Progenitor cell of endocrine pancreas (in vitro differentiated cells): ENCODE results near the gene IL27RA. TPM values are rescaled to one million over a fixed set of nuclear protein-coding genes. Genes with fewer than 3 reads are reported as not detected.
"Not testable (repeated sequence)": the region's sequence is repeated elsewhere in the genome, so short reads cannot be mapped to it uniquely, and the experiment has no call there.

Experiments
- DNase-seq: peaks from one replicate; pipeline ENCODE4 v3.0.0; 2021; ENCODE audit warnings: low spot score; ENCODE audit not compliant: unreplicated experiment
- H3K27ac Mint-ChIP-seq: 2 replicates; pipeline ENCODE4 v1.8.0; 2021; ENCODE audit warnings: mild to moderate bottlenecking, moderate library complexity, mixed read lengths
- H3K27me3 Mint-ChIP-seq: 2 replicates; pipeline ENCODE4 v1.8.0; 2021; ENCODE audit warnings: mixed read lengths
- H3K36me3 Mint-ChIP-seq: 2 replicates; pipeline ENCODE4 v1.8.0; 2022; ENCODE audit warnings: mixed read lengths; ENCODE audit not compliant: insufficient read depth
- H3K4me1 Mint-ChIP-seq: 2 replicates; pipeline ENCODE4 v1.8.0; 2021; ENCODE audit warnings: low read depth, mixed read lengths
- H3K4me3 Mint-ChIP-seq: 2 replicates; pipeline ENCODE4 v1.8.0; 2021; ENCODE audit warnings: low read depth, mild to moderate bottlenecking, moderate library complexity, mixed read lengths
- H3K9me3 Mint-ChIP-seq: 2 replicates; pipeline ENCODE4 v1.8.0; 2021; ENCODE audit warnings: low read depth, mixed read lengths
- total RNA-seq: library from RNA; stranded (reverse); gene quantifications from 2 replicates; pipeline ENCODE4 v1.2.1, GENCODE V29; 2021
- TF ChIP-seq, protein P1 (sequence below): fragments of 200-600 bp; sonication (generic); IDR thresholded peaks from one replicate; pipeline ENCODE4 v1.5.0; 2021; ENCODE audit warnings: antibody characterized with exemption, mild to moderate bottlenecking; ENCODE audit not compliant: unreplicated experiment

IL27RA gene
- total RNA-seq, 1 donor from 2014 or later: 3.7 TPM

DNA sequence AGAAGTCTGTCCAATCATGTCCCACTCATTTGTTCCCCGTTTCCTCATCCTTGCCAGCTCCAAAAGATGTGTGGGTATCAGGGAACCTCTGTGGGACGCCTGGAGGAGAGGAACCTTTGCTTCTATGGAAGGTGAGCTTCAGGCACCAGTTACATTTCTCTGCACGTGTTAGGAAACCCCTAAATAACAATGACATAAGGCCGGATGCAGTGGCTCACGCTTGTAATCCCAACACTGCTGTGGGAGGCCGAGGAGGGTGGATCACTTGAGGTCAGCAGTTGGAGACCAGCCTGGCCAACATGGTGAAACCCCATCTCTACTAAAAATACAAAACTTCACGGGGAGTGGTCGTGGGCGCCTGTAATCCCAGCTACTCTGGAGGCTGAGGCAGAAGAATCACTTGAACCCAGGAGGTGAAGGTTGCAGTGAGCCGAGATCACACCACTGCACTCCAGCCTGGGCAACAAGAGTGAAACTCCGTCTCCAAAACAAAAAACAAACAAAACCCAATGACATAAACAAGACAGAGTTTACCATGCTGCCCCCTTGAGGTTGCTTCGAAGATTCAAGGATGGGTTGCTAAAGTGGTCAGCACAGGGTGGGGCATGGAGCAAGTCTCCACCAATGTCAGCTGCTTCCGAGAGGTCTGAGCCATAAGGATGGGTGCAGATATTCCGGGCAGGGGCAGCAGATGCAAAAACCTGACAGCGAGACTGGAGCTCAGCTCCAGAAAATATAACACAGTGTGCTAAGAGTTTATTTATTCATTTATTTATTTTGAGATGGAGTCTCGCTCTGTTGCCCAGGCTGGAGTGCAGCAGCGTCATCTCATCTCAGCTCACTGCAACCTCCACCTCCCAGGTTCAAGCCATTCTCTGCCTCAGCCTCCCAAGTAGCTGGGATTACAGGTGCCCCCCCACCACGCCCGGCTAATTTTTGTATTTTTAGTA is 11.4 kb downstream of the IL27RA start:
- H3K9me3 Mint-ChIP-seq, H3K27me3 Mint-ChIP-seq, DNase-seq, H3K36me3 Mint-ChIP-seq, H3K4me3 Mint-ChIP-seq, H3K4me1 Mint-ChIP-seq: not testable (repeated sequence)
- peak overlapping the region; percentile 41 for H3K27ac Mint-ChIP-seq
- TF ChIP-seq, protein P1, sequence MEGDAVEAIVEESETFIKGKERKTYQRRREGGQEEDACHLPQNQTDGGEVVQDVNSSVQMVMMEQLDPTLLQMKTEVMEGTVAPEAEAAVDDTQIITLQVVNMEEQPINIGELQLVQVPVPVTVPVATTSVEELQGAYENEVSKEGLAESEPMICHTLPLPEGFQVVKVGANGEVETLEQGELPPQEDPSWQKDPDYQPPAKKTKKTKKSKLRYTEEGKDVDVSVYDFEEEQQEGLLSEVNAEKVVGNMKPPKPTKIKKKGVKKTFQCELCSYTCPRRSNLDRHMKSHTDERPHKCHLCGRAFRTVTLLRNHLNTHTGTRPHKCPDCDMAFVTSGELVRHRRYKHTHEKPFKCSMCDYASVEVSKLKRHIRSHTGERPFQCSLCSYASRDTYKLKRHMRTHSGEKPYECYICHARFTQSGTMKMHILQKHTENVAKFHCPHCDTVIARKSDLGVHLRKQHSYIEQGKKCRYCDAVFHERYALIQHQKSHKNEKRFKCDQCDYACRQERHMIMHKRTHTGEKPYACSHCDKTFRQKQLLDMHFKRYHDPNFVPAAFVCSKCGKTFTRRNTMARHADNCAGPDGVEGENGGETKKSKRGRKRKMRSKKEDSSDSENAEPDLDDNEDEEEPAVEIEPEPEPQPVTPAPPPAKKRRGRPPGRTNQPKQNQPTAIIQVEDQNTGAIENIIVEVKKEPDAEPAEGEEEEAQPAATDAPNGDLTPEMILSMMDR: peak; percentile 60

DNA sequence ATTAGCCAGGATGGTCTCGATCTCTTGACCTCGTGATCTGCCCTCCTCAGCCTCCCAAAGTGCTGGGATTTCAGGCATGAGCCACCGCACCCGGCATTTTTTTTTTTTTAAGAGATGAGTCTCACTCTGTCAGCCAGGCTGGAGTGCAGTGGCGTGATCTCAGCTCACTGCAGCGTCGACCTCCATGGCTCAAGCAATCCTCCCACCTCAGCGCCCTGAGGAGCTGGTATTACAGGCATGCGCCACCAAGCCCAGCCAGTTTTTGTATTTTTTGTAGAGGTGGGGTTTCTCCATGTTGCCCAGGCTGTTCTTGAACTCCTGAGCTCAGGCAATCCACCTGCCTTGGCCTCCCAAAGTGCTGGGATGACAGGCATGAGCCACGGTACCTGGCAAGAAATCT is 16.3 kb downstream of the IL27RA start:
- H3K36me3 Mint-ChIP-seq, H3K27me3 Mint-ChIP-seq, H3K27ac Mint-ChIP-seq, DNase-seq, H3K9me3 Mint-ChIP-seq, H3K4me3 Mint-ChIP-seq, H3K4me1 Mint-ChIP-seq: not testable (repeated sequence)

DNA sequence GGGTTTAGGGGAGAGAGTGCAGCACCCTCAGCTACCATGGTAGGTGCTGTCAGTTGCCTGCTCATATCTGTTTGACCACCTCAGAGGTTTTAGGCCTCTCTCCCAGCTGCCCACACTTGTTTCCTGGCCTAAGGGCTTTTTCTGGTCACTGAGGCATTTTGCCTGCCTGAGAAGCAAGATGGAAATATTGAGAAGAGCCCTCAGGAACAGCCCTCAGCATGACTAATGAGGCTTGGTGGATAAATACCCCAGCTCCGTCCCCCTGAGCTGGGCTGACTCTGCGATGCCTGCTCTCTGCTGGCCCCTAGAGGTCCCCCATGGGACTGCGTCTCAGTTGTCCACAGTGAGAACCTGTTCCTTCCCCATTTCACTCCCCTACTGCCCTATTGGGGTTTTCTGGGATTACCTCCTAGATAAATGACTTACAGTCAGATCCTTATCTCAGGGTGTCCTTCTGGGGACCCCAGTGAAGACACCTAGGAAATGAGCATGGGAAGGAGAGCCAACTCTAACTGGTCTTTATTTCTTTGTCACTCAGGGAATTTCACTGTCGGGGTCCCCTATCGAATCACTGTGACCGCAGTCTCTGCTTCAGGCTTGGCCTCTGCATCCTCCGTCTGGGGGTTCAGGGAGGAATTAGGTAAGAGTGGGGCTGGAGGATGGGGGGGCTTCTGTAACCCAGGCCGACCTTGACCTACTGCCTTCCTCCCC is 17.0 kb downstream of the IL27RA start:
- no peak for DNase-seq
- TF ChIP-seq, protein P1: peak; percentile 66
- Mint-ChIP-seq H3K9me3 (no peaks in the 10 kb centered on the region), H3K27me3 (no peaks in the 10 kb centered on the region), H3K4me3 (no peak overlapping the region), H3K36me3 (peaks cover 2% of the 10 kb centered on the region), H3K4me1 (no peaks in the 10 kb centered on the region), H3K27ac (no peak overlapping the region)

DNA sequence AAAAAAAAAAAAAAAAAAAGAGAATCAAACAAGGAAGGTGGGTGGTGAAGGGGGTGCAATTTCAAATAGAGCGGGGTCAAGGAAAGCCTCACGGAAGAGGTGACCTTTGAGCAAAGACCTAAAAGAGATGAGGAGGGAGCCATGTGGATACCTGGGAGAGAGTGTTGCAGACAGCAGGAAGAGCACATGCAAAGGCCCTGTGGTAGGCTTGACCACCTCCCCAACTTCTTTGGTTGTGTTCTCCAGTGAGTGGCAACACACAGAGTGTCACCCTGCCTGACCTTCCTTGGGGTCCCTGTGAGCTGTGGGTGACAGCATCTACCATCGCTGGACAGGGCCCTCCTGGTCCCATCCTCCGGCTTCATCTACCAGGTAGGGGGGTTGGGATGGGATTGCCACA is 18.9 kb downstream of the IL27RA start:
- peaks cover 3% of the 10 kb centered on the region for H3K36me3 Mint-ChIP-seq
- DNase-seq: no peak
- no peaks in the 10 kb centered on the region for H3K9me3 Mint-ChIP-seq
- H3K27me3 Mint-ChIP-seq: peaks cover 18% of the 10 kb centered on the region
- H3K4me3 Mint-ChIP-seq: no peak overlapping the region
- H3K4me1 Mint-ChIP-seq: no peaks in the 10 kb centered on the region
- H3K27ac Mint-ChIP-seq: no peak overlapping the region
- TF ChIP-seq, protein P1: no peak

DNA sequence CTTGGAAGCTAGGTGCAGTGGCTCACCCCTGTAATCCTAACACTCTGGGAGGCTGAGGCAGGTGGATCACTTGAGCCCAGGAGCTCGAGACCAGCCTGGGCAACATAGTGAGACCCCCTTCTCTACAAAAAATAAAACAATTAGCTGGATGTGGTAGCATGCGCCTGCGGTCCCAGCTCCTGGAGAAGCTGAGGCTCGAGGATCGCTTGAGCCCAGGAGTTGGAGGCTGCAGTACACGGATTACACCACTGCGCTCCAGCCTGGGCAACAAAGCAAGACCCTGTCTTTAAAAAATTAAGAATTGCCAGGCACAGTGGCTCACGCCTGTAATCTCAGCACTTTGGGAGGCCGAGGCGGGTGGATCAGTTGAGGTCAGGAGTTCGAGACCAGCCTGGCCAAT is 19.4 kb downstream of the IL27RA start:
- not testable (repeated sequence) for DNase-seq, H3K36me3 Mint-ChIP-seq, H3K27ac Mint-ChIP-seq, H3K9me3 Mint-ChIP-seq, H3K4me1 Mint-ChIP-seq, H3K4me3 Mint-ChIP-seq
- peaks cover 21% of the 10 kb centered on the region for H3K27me3 Mint-ChIP-seq

DNA sequence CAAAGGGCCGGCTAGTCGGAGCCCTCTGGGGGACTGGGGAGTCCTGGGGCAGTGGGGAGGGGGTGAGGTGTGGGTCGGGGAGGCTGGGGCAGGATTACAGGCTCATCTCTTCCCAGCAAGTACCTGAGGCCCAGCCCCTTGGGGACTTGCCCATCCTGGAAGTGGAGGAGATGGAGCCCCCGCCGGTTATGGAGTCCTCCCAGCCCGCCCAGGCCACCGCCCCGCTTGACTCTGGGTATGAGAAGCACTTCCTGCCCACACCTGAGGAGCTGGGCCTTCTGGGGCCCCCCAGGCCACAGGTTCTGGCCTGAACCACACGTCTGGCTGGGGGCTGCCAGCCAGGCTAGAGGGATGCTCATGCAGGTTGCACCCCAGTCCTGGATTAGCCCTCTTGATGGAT is 20.4 kb downstream of the IL27RA start:
- H3K27ac Mint-ChIP-seq: no peak overlapping the region
- peaks cover 3% of the 10 kb centered on the region for H3K36me3 Mint-ChIP-seq
- no peaks in the 10 kb centered on the region for H3K9me3 Mint-ChIP-seq
- TF ChIP-seq, protein P1: no peak
- H3K27me3 Mint-ChIP-seq: peaks cover 32% of the 10 kb centered on the region
- H3K4me3 Mint-ChIP-seq: no peak overlapping the region
- no peaks in the 10 kb centered on the region for H3K4me1 Mint-ChIP-seq
- DNase-seq: no peak
